HG03103 (cell line): Measurements from ENCODE around the gene TDRD3.

ENCODE experiments used
- ATAC-seq: cut with Tn5 transposase; IDR thresholded peaks from one replicate; pipeline ENCODE4 v1.9.1; 2021; ENCODE audit warnings: low read depth; ENCODE audit not compliant: unreplicated experiment

TDRD3 gene

DNA sequence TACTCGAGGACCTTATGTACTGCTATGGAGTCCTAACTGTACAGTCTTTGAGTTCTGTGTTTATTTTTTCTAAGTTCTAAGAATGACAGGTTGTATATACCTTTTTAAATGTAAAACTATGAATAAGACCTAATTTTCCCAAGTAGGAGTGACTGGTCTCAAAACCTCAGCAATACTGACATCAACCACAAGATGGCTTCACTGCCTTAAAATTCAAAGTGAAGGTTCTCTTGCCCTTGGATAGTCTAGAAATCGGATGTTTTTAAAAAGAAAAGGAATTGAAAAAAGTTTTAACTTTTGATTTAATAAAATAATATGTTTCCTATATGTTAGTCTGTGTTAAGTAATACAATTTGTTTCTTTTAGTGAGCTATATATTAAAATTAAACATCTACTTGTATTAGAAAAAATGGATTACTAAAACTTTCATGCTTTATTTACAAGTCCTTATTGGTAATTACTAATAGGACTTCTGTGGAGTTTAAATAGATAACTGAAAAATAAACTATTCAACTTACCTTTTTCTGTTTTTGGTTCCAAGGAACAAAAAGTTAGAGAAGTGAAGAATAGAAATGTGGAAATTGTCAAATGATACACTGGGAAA is 52.0 kb downstream of the TDRD3 start:
- peak; percentile 81 for ATAC-seq

DNA sequence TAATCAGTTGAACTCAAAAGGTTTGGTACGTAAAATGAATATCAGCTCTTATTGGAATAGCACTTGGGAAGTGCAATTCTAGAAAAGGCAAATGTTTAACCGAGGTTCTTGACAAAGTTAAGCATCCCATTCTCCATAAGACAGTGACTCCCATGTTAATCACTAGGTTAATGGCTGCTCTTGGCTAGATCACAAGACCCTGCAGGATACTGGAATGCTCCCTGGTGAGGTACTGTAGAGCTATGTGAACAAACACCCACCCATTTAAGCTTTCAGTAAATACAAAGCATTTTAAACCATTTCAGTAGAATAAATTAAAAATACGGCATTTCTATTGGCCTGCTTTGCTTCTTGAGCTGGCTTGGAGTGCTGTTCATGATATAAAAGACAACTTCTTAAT is 56.5 kb downstream of the TDRD3 start:
- no peak for ATAC-seq

GRCh38 chr13:60454425-60454824 is 57.4 kb downstream of the TDRD3 start:
- no peak for ATAC-seq

DNA sequence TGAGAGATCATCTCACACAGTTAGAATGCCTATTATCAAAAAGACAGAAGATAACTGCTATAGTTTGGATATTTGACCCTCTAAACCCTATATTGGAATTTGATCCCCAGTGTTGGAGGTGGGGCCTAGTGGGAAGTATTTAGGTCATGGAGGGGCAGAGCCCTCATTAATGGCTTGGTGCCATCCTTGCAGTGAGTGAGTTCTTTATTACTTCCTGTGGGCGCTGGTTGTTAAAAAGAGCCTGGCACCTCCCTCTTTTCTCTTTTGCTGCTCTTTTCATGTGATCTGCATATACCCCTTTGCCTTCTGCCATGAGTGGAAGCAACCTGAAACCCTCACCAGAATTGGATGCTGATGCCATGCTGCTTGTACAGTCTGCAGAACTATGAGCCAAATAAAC is 66.8 kb downstream of the TDRD3 start:
- ATAC-seq: no peak

DNA sequence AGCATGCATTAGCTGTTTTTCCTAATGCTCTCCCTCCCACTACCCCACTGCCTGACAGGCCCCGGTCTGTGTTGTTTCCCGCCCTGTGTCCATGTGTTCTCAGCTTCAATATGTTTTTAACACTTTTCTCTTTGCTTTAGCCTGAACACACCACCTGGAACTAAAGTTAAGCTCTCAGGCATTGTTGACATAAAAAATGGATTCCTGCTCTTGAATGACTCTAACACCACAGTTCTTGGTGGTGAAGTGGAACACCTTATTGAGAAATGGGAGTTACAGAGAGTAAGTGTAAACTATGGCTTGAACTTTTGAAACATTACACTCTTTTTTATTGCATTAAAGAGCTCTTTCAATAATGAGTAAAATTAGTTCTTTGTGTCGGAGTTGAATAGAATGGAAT is 70.1 kb downstream of the TDRD3 start:
- ATAC-seq: no peak

- no peak for ATAC-seq
Measured at GRCh38 chr13:60479273-60479672, 82.3 kb downstream of the TDRD3 start.

- no peak for ATAC-seq
Measured at GRCh38 chr13:60482012-60482411, 85.0 kb downstream of the TDRD3 start.

DNA sequence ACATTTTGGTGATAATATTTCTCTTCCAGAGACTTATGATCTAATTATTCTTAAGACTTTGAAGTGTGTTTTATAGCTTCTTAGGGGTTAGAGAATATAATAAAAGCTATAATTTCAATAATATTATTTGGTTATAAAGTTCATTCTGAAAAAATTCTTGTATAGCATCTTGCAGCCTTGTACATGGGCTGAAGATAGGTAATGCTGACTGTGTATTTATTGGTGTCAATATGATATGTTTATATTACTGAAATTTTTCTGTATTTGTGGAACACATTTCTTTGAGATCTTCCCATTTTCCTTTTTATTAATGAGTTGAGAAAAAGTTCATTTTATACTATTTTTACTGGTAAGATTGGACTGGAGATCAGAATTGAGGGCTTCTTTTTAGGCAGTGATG is 87.8 kb downstream of the TDRD3 start:
- no peak for ATAC-seq

DNA sequence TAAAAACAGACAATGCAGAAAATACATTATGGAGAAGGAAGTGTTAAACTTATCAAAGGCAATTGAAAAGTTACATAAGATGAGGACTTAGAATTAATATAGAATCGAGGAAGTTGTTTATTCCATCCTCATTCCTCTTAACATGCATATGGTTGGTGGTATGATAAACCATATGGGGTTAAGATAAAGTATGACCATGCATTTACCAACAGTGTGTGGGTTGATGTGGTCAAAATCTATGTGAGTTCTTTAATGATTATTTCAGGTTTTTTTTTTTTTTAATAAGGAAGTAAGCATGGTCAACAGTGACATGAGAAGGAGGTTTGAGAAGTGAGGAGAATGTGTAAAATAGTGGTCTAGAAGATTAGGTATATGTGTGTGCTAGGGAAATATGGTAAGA is 94.5 kb downstream of the TDRD3 start:
- ATAC-seq: no peak

GRCh38 chr13:60492187-60492586 is 95.2 kb downstream of the TDRD3 start:
- no peak for ATAC-seq

DNA sequence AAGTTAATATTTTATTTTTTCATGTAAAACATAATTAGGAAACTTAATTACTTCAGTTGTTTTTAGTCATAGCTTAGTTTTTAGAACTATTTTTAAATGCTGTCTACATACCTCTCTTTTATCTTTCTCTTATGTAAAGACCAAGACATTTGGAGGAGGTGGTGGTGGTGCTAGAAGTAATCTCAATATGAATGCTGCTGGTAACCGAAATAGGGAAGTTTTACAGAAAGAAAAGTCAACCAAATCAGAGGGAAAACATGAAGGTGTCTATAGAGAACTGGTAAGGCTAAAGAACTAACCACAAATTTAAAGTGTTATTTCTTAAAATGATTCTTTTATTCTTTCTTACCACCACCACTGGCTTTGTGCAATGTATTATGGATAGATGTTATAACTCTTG is 97.3 kb downstream of the TDRD3 start:
- ATAC-seq: no peak

GRCh38 chr13:60501236-60501635 is 104.2 kb downstream of the TDRD3 start:
- ATAC-seq: no peak

DNA sequence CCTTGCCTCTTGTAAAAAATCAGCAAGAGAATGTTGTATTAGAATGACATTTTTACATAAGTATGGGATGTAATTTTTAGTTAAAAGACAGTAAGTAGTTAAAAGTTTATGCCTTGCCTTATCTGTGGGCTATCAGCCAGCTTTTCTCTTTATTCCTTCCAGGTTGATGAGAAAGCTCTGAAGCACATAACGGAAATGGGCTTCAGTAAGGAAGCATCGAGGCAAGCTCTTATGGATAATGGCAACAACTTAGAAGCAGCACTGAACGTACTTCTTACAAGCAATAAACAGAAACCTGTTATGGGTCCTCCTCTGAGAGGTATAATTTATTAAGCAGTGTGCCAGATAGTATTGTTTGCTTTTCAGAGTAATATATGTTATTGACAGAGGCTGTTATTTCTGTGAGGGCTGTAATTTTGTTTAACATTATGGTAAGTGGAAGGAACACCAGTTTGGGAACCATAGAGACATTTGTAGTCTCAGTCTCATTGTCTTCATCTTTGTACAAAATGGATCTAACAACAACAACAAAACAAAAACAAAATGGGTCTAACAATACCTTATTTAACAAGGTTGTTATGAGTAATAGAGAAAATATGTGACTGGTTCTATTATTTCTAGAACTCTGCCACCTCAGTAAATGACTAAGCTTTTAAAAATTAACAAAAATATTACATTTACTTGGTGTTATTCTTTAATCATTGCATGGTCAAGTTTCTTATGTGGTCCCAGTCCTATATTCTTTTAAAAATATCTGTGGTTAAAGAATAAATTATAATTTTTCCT is 112.8 kb downstream of the TDRD3 start:
- no peak for ATAC-seq

DNA sequence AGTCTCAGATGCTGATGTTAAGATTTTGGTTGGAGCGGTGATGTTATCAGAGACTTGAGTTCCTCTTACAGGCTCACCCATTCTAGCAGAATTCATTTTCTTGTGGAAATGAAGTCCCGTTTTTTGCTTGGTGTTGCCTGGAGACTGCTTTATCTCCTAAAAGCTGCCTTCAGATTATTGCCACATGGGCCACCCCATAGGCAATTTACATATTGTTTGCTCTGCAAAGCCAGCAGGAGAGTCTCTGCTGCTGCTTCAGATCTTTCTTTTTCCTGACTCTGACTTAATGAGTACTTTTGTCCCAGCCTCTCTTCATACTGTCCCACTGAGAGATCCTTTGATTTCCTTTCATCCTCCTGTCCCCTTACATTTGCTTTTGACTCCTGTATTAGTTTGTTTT is 114.6 kb downstream of the TDRD3 start:
- no peak for ATAC-seq

DNA sequence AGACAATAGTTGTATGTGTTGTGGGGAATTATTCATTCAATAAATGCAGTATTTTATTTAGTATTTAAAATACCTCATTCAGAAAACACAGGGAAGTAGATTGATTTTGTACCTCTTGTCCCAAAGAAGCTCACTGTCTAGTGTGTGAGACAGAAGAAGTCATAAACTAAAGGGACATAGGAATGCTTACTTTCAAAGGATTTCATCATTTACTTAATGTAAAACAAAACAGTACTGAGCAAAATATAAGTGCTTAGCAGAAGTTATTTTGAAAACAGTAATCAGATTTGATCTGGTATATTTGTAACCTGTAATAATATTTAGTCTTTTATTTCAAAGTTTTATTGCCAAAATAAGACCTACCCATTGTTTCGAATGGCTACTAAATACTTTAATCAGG is 117.9 kb downstream of the TDRD3 start:
- ATAC-seq: no peak

DNA sequence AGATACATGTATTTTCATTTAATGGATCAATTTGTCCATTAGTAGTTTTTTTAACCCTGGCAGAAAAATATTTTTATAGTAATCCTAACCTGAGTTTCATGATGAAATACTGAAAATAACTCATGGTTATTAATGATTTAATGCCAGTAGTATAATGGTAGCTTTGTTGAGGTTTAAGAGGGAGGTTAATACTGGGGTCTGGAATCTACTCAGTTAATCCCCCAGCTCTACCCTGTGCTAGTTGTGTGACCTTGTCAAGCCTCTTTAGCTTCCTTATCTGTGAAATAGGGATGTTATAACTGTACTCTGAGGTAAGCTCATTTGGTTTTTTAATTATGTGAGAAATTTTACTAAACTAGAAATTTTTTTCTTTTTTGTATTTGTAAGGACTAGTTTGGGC is 122.5 kb downstream of the TDRD3 start:
- no peak for ATAC-seq

DNA sequence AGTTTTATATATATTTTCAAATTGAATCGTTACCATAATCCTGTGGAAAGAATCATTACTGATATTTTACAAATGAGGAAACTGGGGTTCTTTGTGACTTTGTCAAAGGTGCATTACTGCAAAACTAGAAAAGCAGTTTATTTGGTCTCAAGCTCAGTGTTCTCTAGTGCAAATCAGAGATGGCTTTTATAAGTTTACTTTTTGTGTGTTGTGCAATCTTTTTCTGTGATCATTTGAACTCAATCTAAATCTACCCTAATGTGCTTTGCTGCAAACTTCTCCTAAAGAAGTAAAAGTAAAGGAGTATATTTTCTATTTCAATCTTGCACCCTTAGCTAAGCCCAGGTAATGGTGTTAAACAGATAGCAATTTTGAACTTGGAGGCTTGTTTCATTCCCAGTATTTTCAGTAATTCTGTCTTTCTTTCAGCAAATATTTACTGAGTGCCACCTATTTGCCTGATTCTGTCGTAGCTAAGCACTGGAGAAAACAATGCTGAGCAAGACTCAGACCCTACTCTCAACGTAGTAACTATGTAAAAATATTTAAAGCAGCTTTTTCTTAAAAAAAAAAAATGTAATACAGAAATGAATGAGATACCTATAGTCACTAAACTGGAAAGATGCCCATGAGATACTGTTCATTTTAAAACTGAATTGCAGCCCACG is 124.0 kb downstream of the TDRD3 start:
- ATAC-seq: no peak

DNA sequence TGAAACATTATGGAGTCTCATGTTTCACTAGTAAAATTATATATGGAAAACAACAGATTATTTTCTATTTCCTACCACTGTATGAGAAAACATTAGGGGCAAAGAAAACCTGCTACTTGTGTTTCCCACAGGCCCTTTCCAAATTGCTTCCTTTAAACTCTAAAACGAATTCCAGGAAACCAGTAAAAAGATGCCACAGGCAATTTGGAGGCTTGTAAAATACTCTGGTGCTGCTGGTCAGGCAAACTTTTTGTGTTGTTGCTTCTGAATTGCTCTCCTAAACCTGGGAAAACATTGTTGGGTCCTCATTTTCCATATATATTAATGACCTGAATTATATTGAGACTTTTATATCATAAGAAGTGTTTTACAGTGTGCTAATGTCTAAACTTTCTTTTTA is 141.5 kb downstream of the TDRD3 start:
- ATAC-seq: no peak

DNA sequence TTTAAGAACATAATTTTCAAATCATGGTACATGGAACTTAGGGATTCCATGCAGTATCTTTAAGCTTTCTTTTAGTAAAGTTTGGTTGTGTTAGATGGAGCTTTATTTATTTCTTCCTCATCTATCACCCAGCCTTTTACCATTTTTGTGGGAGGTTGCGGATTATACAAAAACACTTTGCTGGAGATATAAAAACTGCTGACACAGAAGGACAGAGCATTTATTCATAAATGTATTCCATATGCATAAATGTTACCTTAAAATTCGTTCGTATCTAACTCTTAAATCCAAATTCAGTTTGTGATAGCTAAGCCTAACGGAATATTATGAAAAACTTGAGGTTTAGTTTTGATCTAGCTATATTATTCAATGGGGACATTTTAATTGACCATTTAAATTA is 143.3 kb downstream of the TDRD3 start:
- no peak for ATAC-seq

GRCh38 chr13:60562096-60562780 is 165.2 kb downstream of the TDRD3 start:
- ATAC-seq: no peak

GRCh38 chr13:60571571-60571970 is 174.6 kb downstream of the TDRD3 start:
- no peak for ATAC-seq
